Ovary (tissue), 9 donors: Measurements from ENCODE around the gene ALG1. TPM values are rescaled to one million over a fixed set of nuclear protein-coding genes. Genes with fewer than 3 reads are reported as not detected.
A peak's percentile ranks its signal among the peaks of the same experiment; 100 is the strongest.
"Not testable (repeated sequence)": the region's sequence is repeated elsewhere in the genome, so short reads cannot be mapped to it uniquely, and the experiment has no call there.

Experiments used
- DNase-seq, 5 donors: peaks; one replicate each; pipeline ENCODE4 v3.0.0-alpha.2; 2019 to 2020
- H3K27ac ChIP-seq, 2 donors: fragments of 200-600 bp; one replicate each; pipeline versions ENCODE4 v1.5.1 to v1.8.0; 2019 to 2022
- H3K27me3 ChIP-seq: fragments of 200-600 bp; one replicate; pipeline ENCODE4 v1.8.0; 2022
- H3K36me3 ChIP-seq: fragments of 200-600 bp; sonication (generic); one replicate; pipeline ENCODE4 v1.5.1; 2019
- H3K4me1 ChIP-seq: one replicate; pipeline ENCODE4 v1.8.1; 2013; ENCODE audit warnings: mild to moderate bottlenecking, moderate library complexity; ENCODE audit not compliant: insufficient read depth
- H3K4me3 ChIP-seq: fragments of 200-600 bp; sonication (generic); one replicate; pipeline ENCODE4 v1.5.1; 2017
- H3K9me3 ChIP-seq, 2 donors: fragments of 200-600 bp in 1 of 2; sonication (generic) in 1 of 2; one replicate each; pipeline versions ENCODE4 v1.5.1 to v1.8.1; 2013 to 2019; ENCODE audit warnings: mild to moderate bottlenecking in 1 of 2, moderate library complexity in 1 of 2
- EP300 ChIP-seq: sonication (generic); formaldehyde crosslinking; IDR thresholded peaks from one replicate; pipeline ENCODE4 v1.6.1; 2017; ENCODE audit warnings: antibody characterized with exemption
- POLR2A ChIP-seq: fragments of 450-650 bp; IDR thresholded peaks from one replicate; pipeline ENCODE4 v1.6.1; 2017; ENCODE audit warnings: antibody characterized with exemption, mild to moderate bottlenecking, moderate library complexity
- WGBS, 3 donors: extraction: QIAGEN DNeasy Blood & Tissue Kit in 1 of 3; methylation state at CpG; one replicate each; pipeline versions ENCODE4 v1.1.5 to v1.1.7; 2013 to 2017; 5-methylcytosine and 5-hydroxymethylcytosine counted together
- intact Hi-C, 4 donors: fragments of 100-400 bp; cut with DNase I; formaldehyde crosslinking; loops; one replicate each; pipeline versions ENCODE4 v1.11.0 to v1.15.1; 2022 to 2023
- polyA plus RNA-seq, 2 donors: library from polyadenylated mRNA; stranded (reverse); fragments of 200-250 nt in 1 of 2; fragments of 350-450 nt in 1 of 2; fragmentation: Illumina TruSeq in 1 of 2; extraction: RNeasy Lipid Tissue Mini Kit (QIAGEN cat#74804) in 1 of 2; gene quantifications; one replicate each; pipeline ENCODE4 v1.2.3, GENCODE V29; 2013 to 2014
- total RNA-seq, 7 donors: library from RNA; depleted of rRNA in 2 of 7; stranded (reverse); fragments of >200 nt in 2 of 7; fragmentation: NEBNext Ultra II Directional in 3 of 7; extraction: Animal tissue kit (Norgen Biotek cat#: 25700) in 3 of 7; gene quantifications; one replicate each; pipeline versions ENCODE4 v1.1.0 to v1.2.4, GENCODE V29; 2016 to 2023
- TF ChIP-seq, protein P1 (sequence below), 3 donors: fragments of 450-650 bp in 2 of 3; fragments of 200-600 bp in 1 of 3; IDR thresholded peaks; one replicate each; pipeline versions ENCODE4 v1.5.1 to v1.8.0; 2016 to 2022; ENCODE audit warnings: antibody characterized with exemption in 3 of 3, mild to moderate bottlenecking in 1 of 3
- donor health status: DM: no; HTN: no; CAD: no; lungs with moderate emphysema.
- donor health status: DM: no; HTN: no; CAD: no.
- donor health status: Bipolar disorder and iron deficiency.
- donor health status: DM: yes; HTN: yes; CAD: no.
- donor health status: DM: no; HTN: no; CAD: no.
- donor health status: DM: yes; HTN: yes; CAD: no.

ALG1 gene
- total and polyA plus RNA-seq, 9 donors: 9.1 to 21.3 (median 15.5) TPM

DNA sequence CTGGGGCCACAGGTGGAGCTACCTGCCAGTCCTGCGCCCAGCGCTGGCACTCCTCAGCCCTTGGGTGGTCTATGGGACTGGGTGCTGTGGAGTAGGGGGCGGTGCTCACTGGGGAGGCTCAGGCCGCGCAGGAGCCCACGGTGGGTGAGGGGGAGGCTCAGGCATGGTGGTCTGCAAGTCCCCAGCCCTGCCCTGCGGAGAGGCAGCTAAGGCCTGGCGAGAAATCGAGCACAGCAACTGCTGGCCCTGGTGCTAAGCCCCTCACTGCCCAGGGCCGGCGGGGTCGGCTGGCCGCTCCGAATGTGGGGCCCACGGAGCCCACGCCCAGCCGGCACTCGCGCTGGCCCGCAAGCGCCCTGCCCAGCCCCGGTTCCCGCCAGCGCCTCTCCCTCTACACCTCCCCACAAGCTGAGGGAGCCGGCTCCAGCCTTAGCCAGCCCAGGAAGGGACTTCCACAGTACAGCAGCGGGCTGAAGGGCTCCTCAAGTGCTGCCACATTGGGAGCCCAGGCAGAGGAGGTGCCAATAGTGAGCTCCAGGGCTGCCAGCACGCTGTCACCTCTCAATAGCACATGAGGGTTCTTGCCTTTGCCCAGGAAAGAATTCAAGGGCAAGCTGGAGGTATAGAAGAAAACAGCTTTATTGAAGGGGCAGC is 37.0 kb downstream of the ALG1 start:
- intact Hi-C loops: no loop called here
- Histone ChIP-seq H3K9me3 (no peaks in the 10 kb centered on the region), H3K27ac (no peak overlapping the region), H3K36me3 (no peaks in the 10 kb centered on the region), H3K4me1 (no peaks in the 10 kb centered on the region), H3K27me3 (no peaks in the 10 kb centered on the region), H3K4me3 (no peak overlapping the region)
- DNase-seq: no peak
- TF ChIP-seq POLR2A (no peak), EP300 (no peak)
- TF ChIP-seq, protein P1, sequence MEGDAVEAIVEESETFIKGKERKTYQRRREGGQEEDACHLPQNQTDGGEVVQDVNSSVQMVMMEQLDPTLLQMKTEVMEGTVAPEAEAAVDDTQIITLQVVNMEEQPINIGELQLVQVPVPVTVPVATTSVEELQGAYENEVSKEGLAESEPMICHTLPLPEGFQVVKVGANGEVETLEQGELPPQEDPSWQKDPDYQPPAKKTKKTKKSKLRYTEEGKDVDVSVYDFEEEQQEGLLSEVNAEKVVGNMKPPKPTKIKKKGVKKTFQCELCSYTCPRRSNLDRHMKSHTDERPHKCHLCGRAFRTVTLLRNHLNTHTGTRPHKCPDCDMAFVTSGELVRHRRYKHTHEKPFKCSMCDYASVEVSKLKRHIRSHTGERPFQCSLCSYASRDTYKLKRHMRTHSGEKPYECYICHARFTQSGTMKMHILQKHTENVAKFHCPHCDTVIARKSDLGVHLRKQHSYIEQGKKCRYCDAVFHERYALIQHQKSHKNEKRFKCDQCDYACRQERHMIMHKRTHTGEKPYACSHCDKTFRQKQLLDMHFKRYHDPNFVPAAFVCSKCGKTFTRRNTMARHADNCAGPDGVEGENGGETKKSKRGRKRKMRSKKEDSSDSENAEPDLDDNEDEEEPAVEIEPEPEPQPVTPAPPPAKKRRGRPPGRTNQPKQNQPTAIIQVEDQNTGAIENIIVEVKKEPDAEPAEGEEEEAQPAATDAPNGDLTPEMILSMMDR (IDR thresholded peaks at IDR 0.05): no peak
- WGBS, 3 donors: 90 to 94% (median 93%) methylated on average over 11 to 27 of the region's 27 CpGs

DNA sequence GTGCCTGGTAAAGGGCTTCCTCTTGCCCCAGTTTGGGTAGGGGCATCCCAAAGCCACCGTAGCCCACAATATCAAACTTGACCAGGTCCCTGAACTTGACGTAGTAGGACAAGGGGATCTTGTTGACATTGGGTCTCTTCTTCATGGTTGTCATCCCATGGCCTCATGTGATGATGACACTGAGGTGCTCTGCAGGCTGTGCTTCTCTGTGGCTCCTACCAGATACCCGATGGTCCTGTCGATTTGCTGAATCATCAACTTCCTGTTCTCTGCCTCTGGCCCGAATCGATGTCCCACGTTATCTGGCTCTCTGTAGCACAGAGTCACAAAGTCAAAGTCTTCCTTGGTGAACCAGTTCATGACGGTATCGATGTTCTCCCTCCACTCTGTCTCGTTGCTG is 39.3 kb downstream of the ALG1 start:
- 83 to 91% (median 88%) methylated on average over 10 of the region's 10 CpGs for WGBS, 3 donors
- H3K27me3 ChIP-seq, H3K9me3 ChIP-seq, H3K4me3 ChIP-seq, H3K27ac ChIP-seq, DNase-seq, H3K36me3 ChIP-seq, H3K4me1 ChIP-seq, intact Hi-C loops: not testable (repeated sequence)

DNA sequence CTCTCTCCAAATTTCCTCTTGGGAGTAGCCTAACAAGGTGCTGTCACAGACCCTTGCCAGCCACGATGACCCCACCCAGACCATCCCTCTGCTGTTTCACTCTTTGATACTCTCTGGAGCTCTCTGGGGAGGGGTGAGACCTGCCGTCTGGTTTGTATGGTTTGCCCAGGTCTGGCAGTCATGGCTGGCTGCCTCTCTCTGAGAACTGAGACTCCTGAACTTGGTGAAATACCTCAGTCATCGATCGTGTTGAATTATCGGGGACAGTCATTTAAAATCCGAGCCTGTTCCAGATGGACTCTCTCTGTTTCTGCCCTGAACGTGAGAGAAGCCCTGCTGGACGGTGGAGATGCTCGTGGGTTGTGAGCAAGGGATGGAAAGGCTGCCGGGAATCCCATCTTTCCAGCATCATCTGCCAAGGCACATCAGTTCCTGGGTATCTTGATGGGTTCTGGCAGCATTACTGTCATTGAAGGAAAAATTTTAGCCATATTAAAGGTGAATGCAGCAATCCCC is 45.2 kb downstream of the ALG1 start:
- H3K36me3 ChIP-seq, H3K9me3 ChIP-seq, H3K4me1 ChIP-seq, DNase-seq, H3K4me3 ChIP-seq, H3K27me3 ChIP-seq, intact Hi-C loops: not testable (repeated sequence)
- H3K27ac ChIP-seq: peak overlapping the region in 1 of 2 donors; percentile 10
- WGBS, 3 donors: 23 to 43% (median 33%) methylated on average over 9 to 10 of the region's 10 CpGs

DNA sequence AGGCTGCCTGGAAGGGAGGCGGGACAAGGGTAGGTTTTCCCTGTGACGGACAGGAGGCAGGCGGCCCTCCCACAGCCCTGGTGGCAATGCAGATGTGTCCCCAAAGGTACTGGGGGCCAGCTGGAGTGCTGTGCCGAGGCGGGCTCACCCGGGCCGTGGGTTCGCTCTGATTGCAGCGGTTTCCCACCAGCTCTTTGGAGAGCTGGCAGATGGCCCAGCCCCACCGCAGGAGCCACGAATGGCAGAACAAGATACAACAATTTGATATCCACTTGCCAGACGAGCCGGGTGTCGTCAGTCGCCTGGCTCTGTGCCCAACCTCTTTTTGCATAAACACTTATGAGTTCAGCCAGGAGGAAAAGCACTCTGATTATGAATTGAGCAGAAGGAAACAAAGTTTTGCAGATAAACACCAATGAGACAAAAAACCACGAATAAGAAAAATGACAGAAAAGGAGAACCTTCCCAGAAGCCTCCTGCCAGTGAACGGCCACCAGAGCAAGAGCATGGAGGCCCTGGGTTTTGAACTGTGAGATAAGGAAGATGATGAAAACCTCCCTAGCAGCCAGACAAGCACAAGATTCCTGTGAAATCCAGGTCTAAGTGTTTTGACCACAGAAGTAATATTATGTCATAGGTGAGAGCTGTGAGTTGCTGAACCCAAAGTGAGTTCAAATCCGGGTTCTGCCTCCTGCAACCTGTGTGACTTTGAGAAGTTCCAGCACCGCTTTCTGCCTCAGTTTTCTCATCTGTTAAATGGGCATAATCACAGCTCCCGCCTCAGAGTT is 45.9 kb downstream of the ALG1 start:
- H3K4me1 ChIP-seq, intact Hi-C loops, H3K36me3 ChIP-seq, H3K9me3 ChIP-seq, H3K4me3 ChIP-seq, H3K27me3 ChIP-seq: not testable (repeated sequence)
- 11 to 23% (median 13%) methylated on average over 20 of the region's 20 CpGs for WGBS, 3 donors
- DNase-seq: peak; percentile 38 to 79 (median 65)
- H3K27ac ChIP-seq: peak overlapping the region in 1 of 2 donors; percentile 4

DNA sequence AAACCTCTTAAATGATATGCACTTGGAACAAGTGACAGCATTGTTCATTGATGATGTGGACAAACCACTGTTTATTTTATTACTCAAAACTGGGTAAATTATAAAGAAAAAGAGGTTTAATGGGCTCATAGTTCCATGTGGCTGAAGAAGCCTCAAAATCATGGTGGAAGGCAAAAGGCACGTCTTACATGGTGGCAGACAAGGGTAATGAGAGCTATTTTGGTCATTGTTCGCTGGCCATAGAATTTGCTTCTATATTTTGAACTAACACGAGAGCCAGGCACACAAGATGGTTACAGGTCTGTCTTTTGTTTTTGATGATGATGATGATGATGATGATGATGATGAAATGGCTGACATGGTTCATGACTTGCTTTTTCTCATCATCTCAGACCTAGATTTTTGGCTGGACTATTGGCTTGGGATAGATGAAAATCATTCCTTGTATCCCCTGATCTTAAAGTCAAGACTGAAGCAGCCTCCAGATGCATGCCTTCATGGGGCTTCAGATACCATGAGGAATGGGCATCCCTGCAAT is 59.9 kb downstream of the ALG1 start:
- WGBS, 3 donors: 78 to 81% (median 78%) methylated on average over 3 of the region's 3 CpGs
- H3K27me3 ChIP-seq, DNase-seq, H3K27ac ChIP-seq, H3K9me3 ChIP-seq, intact Hi-C loops, H3K4me1 ChIP-seq, H3K36me3 ChIP-seq, H3K4me3 ChIP-seq: not testable (repeated sequence)

GRCh38 chr16:5132915-5133600 is 61.4 kb downstream of the ALG1 start:
- H3K4me1 ChIP-seq, H3K4me3 ChIP-seq, H3K9me3 ChIP-seq, H3K27ac ChIP-seq, DNase-seq, intact Hi-C loops, H3K27me3 ChIP-seq, H3K36me3 ChIP-seq: not testable (repeated sequence)
- WGBS, 3 donors: 12 to 20% (median 16%) methylated on average over 13 of the region's 13 CpGs

- H3K27ac ChIP-seq, H3K27me3 ChIP-seq, intact Hi-C loops, H3K4me1 ChIP-seq, DNase-seq, H3K9me3 ChIP-seq, H3K4me3 ChIP-seq, H3K36me3 ChIP-seq: not testable (repeated sequence)
- 38 to 49% (median 41%) methylated on average over 13 of the region's 13 CpGs for WGBS, 3 donors
These were observed 63.3 kb downstream of the ALG1 start for GRCh38 chr16:5134739-5135452.
